ENCODE data around the gene CTSH. TPM values are rescaled to one million over a fixed set of nuclear protein-coding genes. Genes with fewer than 3 reads are reported as not detected.
A peak's percentile ranks its signal among the peaks of the same experiment; 100 is the strongest.

The CTSH gene
- total and polyA plus RNA-seq, 2 of the 13 experiments (the other 11 are each of a cell fraction or from before 2014, with no cell fraction given): 265 to 653 TPM

DNA sequence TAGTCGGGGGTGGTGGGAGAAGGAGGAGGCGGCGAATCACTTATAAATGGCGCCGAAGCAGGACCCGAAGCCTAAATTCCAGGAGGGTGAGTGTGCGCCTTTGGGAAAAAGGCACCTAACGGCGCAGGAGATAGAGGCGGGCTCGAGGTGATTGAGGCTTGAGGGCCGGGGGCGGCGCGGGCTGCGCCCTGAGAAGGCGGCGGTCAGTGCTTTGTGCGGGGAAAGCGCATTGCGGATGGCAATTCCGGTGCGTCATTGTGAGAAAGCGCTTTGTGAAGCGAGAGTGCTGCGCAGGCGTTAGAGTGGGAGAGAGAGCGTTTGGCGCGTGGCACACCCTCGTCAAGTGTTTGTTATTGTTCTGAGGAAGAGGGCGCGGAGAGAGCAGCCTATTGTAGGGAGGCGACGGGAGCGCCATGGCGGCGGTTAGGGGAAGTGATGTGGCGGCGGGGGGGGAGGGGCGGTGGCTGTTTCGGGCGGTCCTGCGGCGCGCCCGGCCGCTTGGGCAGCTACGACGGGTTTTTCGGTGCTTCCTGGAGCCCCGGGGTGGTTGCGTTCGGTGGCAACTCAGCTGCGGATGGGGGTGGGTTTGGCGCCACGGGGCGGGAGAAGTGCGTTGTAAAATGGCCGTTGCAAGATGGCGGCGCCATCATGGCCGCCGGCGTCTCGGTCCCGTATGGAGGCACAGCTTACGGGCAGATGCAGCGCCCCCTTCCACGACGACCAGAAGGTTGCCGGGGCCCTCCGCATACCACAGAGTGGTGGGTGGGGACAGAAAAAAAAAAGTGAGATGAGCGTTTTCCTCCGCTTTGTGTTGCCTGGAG is 71.7 kb downstream of the CTSH start:
- DNase-seq (ENCODE audit: low spot score): peak; percentile 81
- Histone ChIP-seq H3K4me3 (replicated peaks in 1 of 3; ENCODE audit: insufficient read depth in 1 of 3, low read depth in 2 of 3, low read length in 3 of 3) (peak overlapping the region; percentile 97 to 100 (median 100)), H4K20me1 (ENCODE audit: insufficient read depth, low read length) (peaks cover 47% of the 10 kb centered on the region), H3K79me2 (ENCODE audit: insufficient read depth, low read length) (peaks cover 57% of the 10 kb centered on the region), H3K4me1 (ENCODE audit: insufficient read depth, low read length) (peaks cover 56% of the 10 kb centered on the region), H3K9me3 (ENCODE audit: low read length) (no peaks in the 10 kb centered on the region), H3K9ac (ENCODE audit: insufficient read depth, low read depth, low read length) (peak overlapping the region; percentile 100), H3K4me2 (ENCODE audit: low read depth, low read length) (peak overlapping the region; percentile 87), H3K27ac (ENCODE audit: extremely low read length, insufficient read depth, low read length) (peak overlapping the region; percentile 100), H3K36me3 (replicated peaks in 1 of 2; ENCODE audit: control insufficient read depth in 1 of 2, insufficient read depth in 2 of 2, low read length in 2 of 2) (no peaks in the 10 kb centered on the region), H2AFZ (ENCODE audit: low read length) (no peak overlapping the region), H3K27me3 (ENCODE audit: control insufficient read depth in 1 of 2, insufficient read depth in 2 of 2, low read length in 2 of 2) (peaks cover 0 to 5% of the 10 kb centered on the region in 2 experiments; a peak in 2 of 5 replicates)
- intact Hi-C loops (cut with micrococcal nuclease; ENCODE audit: unreplicated experiment) (no loop called here), in situ Hi-C loops (cut with HindIII; ENCODE audit: extremely low pct_ligation_motif_present, low pct_unique_long_range_greater_than_20kb) (no loop called here)
- CTCF ChIA-PET (ENCODE audit: low intra/inter-chr PET ratio, low total read pairs): no interaction called here
- no TSS peak for BruUV-seq (replicated peaks)
- ATAC-seq: peak; percentile 82
- under 1% methylated on average over 55 of the region's 75 CpGs for WGBS (ENCODE audit: low lambda C conversion rate)
- POLR2A ChIA-PET: interaction anchor here (0.6 to 3.1 kb wide), 11 partner anchors 10 to 742 kb away, joined by 3 to 10 read pairs (median 3); partner anchors contain the start of gene CIB2
- FAIRE-seq: peak; percentile 36
- TF ChIP-seq, protein P1, sequence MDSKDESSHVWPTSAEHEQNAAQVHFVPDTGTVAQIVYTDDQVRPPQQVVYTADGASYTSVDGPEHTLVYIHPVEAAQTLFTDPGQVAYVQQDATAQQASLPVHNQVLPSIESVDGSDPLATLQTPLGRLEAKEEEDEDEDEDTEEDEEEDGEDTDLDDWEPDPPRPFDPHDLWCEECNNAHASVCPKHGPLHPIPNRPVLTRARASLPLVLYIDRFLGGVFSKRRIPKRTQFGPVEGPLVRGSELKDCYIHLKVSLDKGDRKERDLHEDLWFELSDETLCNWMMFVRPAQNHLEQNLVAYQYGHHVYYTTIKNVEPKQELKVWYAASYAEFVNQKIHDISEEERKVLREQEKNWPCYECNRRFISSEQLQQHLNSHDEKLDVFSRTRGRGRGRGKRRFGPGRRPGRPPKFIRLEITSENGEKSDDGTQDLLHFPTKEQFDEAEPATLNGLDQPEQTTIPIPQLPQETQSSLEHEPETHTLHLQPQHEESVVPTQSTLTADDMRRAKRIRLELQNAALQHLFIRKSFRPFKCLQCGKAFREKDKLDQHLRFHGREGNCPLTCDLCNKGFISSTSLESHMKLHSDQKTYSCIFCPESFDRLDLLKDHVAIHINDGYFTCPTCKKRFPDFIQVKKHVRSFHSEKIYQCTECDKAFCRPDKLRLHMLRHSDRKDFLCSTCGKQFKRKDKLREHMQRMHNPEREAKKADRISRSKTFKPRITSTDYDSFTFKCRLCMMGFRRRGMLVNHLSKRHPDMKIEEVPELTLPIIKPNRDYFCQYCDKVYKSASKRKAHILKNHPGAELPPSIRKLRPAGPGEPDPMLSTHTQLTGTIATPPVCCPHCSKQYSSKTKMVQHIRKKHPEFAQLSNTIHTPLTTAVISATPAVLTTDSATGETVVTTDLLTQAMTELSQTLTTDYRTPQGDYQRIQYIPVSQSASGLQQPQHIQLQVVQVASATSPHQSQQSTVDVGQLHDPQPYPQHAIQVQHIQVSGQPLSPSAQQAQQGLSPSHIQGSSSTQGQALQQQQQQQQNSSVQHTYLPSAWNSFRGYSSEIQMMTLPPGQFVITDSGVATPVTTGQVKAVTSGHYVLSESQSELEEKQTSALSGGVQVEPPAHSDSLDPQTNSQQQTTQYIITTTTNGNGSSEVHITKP (CRISPR knock-in tag; IDR thresholded peaks at IDR 0.05; ENCODE audit: low read depth): 0 out of 2 replicates have a peak, but pooled peaks have one; percentile 33
- TF ChIP-seq AGO2 (optimal IDR thresholded peaks at IDR 0.05; ENCODE audit: low read depth, low read length) (peak; percentile 83), ZFP36 (IDR thresholded peaks at IDR 0.05; ENCODE audit: borderline replicate concordance, low read depth, low read length, partially characterized antibody) (no peak), MAFG (CRISPR knock-in tag; IDR thresholded peaks at IDR 0.05) (no peak), ZNF431 (CRISPR knock-in tag; IDR thresholded peaks at IDR 0.05; ENCODE audit: borderline replicate concordance, low read depth) (0 out of 2 replicates have a peak, but pooled peaks have one; percentile 13), ZNF251 (CRISPR knock-in tag; IDR thresholded peaks at IDR 0.05) (no peak)
- TF ChIP-seq, protein P2, sequence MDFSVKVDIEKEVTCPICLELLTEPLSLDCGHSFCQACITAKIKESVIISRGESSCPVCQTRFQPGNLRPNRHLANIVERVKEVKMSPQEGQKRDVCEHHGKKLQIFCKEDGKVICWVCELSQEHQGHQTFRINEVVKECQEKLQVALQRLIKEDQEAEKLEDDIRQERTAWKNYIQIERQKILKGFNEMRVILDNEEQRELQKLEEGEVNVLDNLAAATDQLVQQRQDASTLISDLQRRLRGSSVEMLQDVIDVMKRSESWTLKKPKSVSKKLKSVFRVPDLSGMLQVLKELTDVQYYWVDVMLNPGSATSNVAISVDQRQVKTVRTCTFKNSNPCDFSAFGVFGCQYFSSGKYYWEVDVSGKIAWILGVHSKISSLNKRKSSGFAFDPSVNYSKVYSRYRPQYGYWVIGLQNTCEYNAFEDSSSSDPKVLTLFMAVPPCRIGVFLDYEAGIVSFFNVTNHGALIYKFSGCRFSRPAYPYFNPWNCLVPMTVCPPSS (IDR thresholded peaks at IDR 0.05): no peak
- TF ChIP-seq, protein P3, sequence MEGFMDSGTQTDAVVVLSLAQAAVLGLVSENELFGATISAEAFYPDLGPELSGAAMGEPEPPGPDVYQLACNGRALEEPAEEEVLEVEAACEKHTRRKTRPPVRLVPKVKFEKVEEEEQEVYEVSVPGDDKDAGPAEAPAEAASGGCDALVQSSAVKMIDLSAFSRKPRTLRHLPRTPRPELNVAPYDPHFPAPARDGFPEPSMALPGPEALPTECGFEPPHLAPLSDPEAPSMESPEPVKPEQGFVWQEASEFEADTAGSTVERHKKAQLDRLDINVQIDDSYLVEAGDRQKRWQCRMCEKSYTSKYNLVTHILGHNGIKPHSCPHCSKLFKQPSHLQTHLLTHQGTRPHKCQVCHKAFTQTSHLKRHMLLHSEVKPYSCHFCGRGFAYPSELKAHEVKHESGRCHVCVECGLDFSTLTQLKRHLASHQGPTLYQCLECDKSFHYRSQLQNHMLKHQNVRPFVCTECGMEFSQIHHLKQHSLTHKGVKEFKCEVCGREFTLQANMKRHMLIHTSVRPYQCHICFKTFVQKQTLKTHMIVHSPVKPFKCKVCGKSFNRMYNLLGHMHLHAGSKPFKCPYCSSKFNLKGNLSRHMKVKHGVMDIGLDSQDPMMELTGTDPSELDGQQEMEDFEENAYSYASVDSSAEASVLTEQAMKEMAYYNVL (CRISPR knock-in tag; IDR thresholded peaks at IDR 0.05; ENCODE audit: borderline replicate concordance): peak; percentile 21; the same call in 1 of the 2 replicates
- TF ChIP-seq, protein P4, sequence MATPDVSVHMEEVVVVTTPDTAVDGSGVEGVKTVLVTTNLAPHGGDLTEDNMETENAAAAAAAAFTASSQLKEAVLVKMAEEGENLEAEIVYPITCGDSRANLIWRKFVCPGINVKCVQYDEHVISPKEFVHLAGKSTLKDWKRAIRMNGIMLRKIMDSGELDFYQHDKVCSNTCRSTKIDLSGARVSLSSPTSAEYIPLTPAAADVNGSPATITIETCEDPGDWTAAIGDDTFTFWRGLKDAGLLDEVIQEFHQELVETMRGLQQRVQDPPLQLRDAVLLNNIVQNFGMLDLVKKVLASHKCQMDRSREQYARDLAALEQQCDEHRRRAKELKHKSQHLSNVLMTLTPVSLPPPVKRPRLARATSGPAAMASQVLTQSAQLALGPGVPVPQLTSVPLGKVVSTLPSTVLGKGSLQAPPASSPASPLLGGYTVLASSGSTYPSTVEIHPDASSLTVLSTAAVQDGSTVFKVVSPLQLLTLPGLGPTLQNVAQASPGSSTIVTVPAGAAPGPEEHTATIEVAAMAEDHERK (CRISPR knock-in tag; IDR thresholded peaks at IDR 0.05; ENCODE audit: low read depth): no peak
- TF ChIP-seq, protein P5, sequence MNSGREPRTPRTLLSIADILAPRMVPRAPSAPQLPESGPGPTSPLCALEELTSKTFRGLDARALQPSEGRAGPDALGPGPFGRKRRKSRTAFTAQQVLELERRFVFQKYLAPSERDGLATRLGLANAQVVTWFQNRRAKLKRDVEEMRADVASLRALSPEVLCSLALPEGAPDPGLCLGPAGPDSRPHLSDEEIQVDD (CRISPR knock-in tag; IDR thresholded peaks at IDR 0.05; ENCODE audit: borderline replicate concordance): no peak
- TF ChIP-seq, protein P6, sequence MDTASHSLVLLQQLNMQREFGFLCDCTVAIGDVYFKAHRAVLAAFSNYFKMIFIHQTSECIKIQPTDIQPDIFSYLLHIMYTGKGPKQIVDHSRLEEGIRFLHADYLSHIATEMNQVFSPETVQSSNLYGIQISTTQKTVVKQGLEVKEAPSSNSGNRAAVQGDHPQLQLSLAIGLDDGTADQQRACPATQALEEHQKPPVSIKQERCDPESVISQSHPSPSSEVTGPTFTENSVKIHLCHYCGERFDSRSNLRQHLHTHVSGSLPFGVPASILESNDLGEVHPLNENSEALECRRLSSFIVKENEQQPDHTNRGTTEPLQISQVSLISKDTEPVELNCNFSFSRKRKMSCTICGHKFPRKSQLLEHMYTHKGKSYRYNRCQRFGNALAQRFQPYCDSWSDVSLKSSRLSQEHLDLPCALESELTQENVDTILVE (CRISPR knock-in tag; IDR thresholded peaks at IDR 0.05): peak; percentile 67
